HepG2 (cell line): ENCODE data around the gene NFATC2. TPM values are rescaled to one million over a fixed set of nuclear protein-coding genes. Genes with fewer than 3 reads are reported as not detected.

Experiments
- ATAC-seq: fragments of 200-7000 bp; cut with Tn5 transposase; 3 replicates; pipeline ENCODE4 v1.9.1; 2020; ENCODE audit warnings: mild to moderate bottlenecking, moderate library complexity
- BruUV-seq: library from RNA; stranded (reverse); fragments of 400-500 nt; replicated peaks from 2 replicates; lab custom pipeline; 2021; lab: Mats Ljungman, UMichigan
- CTCF ChIA-PET: fragments of 300-600 bp; formaldehyde crosslinking; extraction: SDS; loops from one replicate; lab custom pipeline; 2021; ENCODE audit warnings: low total read pairs, inconsistent platforms, low intra/inter-chr PET ratio; lab: Yijun Ruan, JAX
- POLR2A ChIA-PET: fragments of 350-600 bp; sonication (Branson Sonifier 250); formaldehyde crosslinking; loops from one replicate; lab custom pipeline; 2020; ENCODE audit warnings: antibody characterized with exemption, inconsistent platforms; lab: Yijun Ruan, JAX
- DNase-seq: peaks from one replicate; pipeline ENCODE4 v3.0.0-alpha.2; 2015; ENCODE audit warnings: low spot score
- FAIRE-seq: peaks from 3 replicates; lab custom pipeline; 2011; peaks lifted over from hg19 to GRCh38; lab: Jason Lieb, UNC
- H2AFZ ChIP-seq: one replicate; pipeline ENCODE4 v1.6.1; 2011; ENCODE audit warnings: low read length, inconsistent platforms
- H3K27ac ChIP-seq: fragments of 300-600 bp; 3 replicates; pipeline ENCODE4 v1.8.0; 2011; ENCODE audit warnings: mixed run types, mild to moderate bottlenecking, mixed read lengths, low read length, inconsistent platforms; ENCODE audit not compliant: insufficient read depth; ENCODE audit errors: extremely low read length
- H3K27me3 ChIP-seq, 2 experiments: fragments of 200-600 bp in 1 of 2; 2 replicates in 1 of 2; 3 replicates in 1 of 2; pipeline versions ENCODE4 v1.6.0 to v1.8.0; 2011; ENCODE audit warnings: low read length in 2 of 2, mild to moderate bottlenecking in 2 of 2, moderate library complexity in 2 of 2, inconsistent platforms in 1 of 2; ENCODE audit not compliant: insufficient read depth in 2 of 2, control insufficient read depth in 1 of 2
- H3K36me3 ChIP-seq, 2 experiments: fragments of 200-600 bp in 1 of 2; replicated peaks in 1 of 2; 2 replicates in 1 of 2; 3 replicates in 1 of 2; pipeline versions ENCODE4 v1.5.1 to v1.8.0; 2011; ENCODE audit warnings: low read length in 2 of 2, inconsistent platforms in 1 of 2; ENCODE audit not compliant: insufficient read depth in 2 of 2, control insufficient read depth in 1 of 2
- H3K4me1 ChIP-seq: 2 replicates; pipeline ENCODE4 v1.5.1; 2012; ENCODE audit warnings: low read length, inconsistent platforms; ENCODE audit not compliant: insufficient read depth
- H3K4me2 ChIP-seq: 2 replicates; pipeline ENCODE4 v1.6.0; 2011; ENCODE audit warnings: low read depth, low read length, inconsistent platforms
- H3K4me3 ChIP-seq, 3 experiments: fragments of 200-600 bp in 1 of 3; sonication (generic), shearing (Covaris generic) in 1 of 3; replicated peaks in 1 of 3; 2 replicates each; pipeline ENCODE4 v1.5.1; 2011 to 2016; ENCODE audit warnings: low read length in 3 of 3, inconsistent platforms in 2 of 3, low read depth in 2 of 3, mild to moderate bottlenecking in 2 of 3, control low read depth in 1 of 3, mixed read lengths in 1 of 3; ENCODE audit not compliant: insufficient read depth in 1 of 3
- H3K79me2 ChIP-seq: one replicate; pipeline ENCODE4 v1.6.1; 2011; ENCODE audit warnings: low read length, inconsistent platforms; ENCODE audit not compliant: insufficient read depth
- H3K9ac ChIP-seq: 2 replicates; pipeline ENCODE4 v1.6.0; 2011; ENCODE audit warnings: mild to moderate bottlenecking, low read depth, low read length, inconsistent platforms; ENCODE audit not compliant: insufficient read depth
- H3K9me3 ChIP-seq: 2 replicates; pipeline ENCODE4 v1.5.1; 2012; ENCODE audit warnings: mild to moderate bottlenecking, low read length
- H4K20me1 ChIP-seq: 2 replicates; pipeline ENCODE4 v1.6.0; 2011; ENCODE audit warnings: inconsistent platforms, mild to moderate bottlenecking, low read length, moderate library complexity; ENCODE audit not compliant: insufficient read depth
- CHCHD3 ChIP-seq: sonication (generic); formaldehyde crosslinking; IDR thresholded peaks from 2 replicates; pipeline ENCODE4 v1.8.0; 2022; ENCODE audit warnings: mild to moderate bottlenecking, missing genetic modification reagents, moderate library complexity
- HNF4A ChIP-seq: sonication (generic); formaldehyde crosslinking; IDR thresholded peaks from 2 replicates; pipeline ENCODE4 v1.4.0; 2020; ENCODE audit warnings: missing genetic modification reagents
- POGK ChIP-seq: sonication (generic); formaldehyde crosslinking; conservative IDR thresholded peaks from 2 replicates; pipeline ENCODE4 v1.8.0; 2022; ENCODE audit warnings: mild to moderate bottlenecking, moderate library complexity, missing genetic modification reagents
- SYNCRIP ChIP-seq: fragments of 200-400 bp; formaldehyde crosslinking; IDR thresholded peaks from 2 replicates; pipeline ENCODE4 v1.6.1; 2018; ENCODE audit warnings: mild to moderate bottlenecking, low read depth, low read length; ENCODE audit not compliant: insufficient read depth
- ZIK1 ChIP-seq: sonication (generic); formaldehyde crosslinking; IDR thresholded peaks from 2 replicates; pipeline ENCODE4 v1.5.0; 2020; ENCODE audit warnings: mild to moderate bottlenecking, low read depth, missing genetic modification reagents, borderline replicate concordance
- ZNF121 ChIP-seq: sonication (generic); formaldehyde crosslinking; IDR thresholded peaks from 2 replicates; pipeline ENCODE4 v1.5.0; 2020; ENCODE audit warnings: mild to moderate bottlenecking, missing genetic modification reagents
- ZNF687 ChIP-seq: sonication (generic); formaldehyde crosslinking; IDR thresholded peaks from 2 replicates; pipeline ENCODE4 v1.5.1; 2020; ENCODE audit warnings: mild to moderate bottlenecking, missing genetic modification reagents, moderate library complexity
- ZNF850 ChIP-seq: sonication (generic); formaldehyde crosslinking; conservative IDR thresholded peaks from 2 replicates; pipeline ENCODE4 v1.9.0; 2021; ENCODE audit warnings: mild to moderate bottlenecking, missing genetic modification reagents
- WGBS: methylation state at CpG from one replicate; pipeline ENCODE4 v1.1.6; 2017; ENCODE audit warnings: low lambda C conversion rate; 5-methylcytosine and 5-hydroxymethylcytosine counted together
- in situ Hi-C: cut with HindIII; loops from 2 replicates; pipeline ENCODE4 v1.10.0; 2017; ENCODE audit warnings: low pct_unique_long_range_greater_than_20kb; ENCODE audit not compliant: extremely low pct_ligation_motif_present
- intact Hi-C: fragments of 100-400 bp; cut with micrococcal nuclease; formaldehyde crosslinking; loops from one replicate; pipeline ENCODE4 v1.10.0; 2022; ENCODE audit not compliant: unreplicated experiment
- polyA plus RNA-seq, 8 experiments: library from polyadenylated mRNA; depleted of rRNA in 3 of 8; stranded (reverse) in 7 of 8; unstranded in 1 of 8; fragments of >200 nt; fragmentation: Illumina TruSeq in 4 of 8; extraction: Trizol in 4 of 8; gene quantifications; 2 replicates each; pipeline versions ENCODE4 v1.2.1 to v1.2.3, GENCODE V29; 2011 to 2016; ENCODE audit warnings: low read depth in 4 of 8, missing spikeins in 1 of 8, mixed read lengths in 1 of 8; ENCODE audit not compliant: insufficient read depth in 1 of 8
- total RNA-seq, 5 experiments: library from RNA; depleted of rRNA; stranded (reverse); fragments of >200 nt; fragmentation: Illumina TruSeq; extraction: Trizol; gene quantifications; 2 replicates each; pipeline ENCODE4 v1.2.3, GENCODE V29; 2016; ENCODE audit warnings: low read depth in 1 of 5

The NFATC2 gene
- total and polyA plus RNA-seq, 2 of the 13 experiments (the other 11 are each of a cell fraction or from before 2014, with no cell fraction given) = 1.9 to 3.3 TPM

GRCh38 chr20:51450984-51451383 lies 91.5 kb downstream of the NFATC2 start:
- Histone ChIP-seq H3K9ac (no peak overlapping the region), H3K4me3 (no peak overlapping the region), H3K27me3 (no peaks in the 10 kb centered on the region), H3K36me3 (peaks cover 4 to 33% of the 10 kb centered on the region in 2 experiments; a peak in 4 of 5 replicates), H2AFZ (no peak overlapping the region), H3K79me2 (no peaks in the 10 kb centered on the region), H4K20me1 (peaks cover 8% of the 10 kb centered on the region; the same call in 1 of the 2 replicates), H3K9me3 (peaks cover 7% of the 10 kb centered on the region; the same call in 1 of the 2 replicates), H3K4me1 (peaks cover 21% of the 10 kb centered on the region), H3K4me2 (no peak overlapping the region), H3K27ac (no peak overlapping the region)
- FAIRE-seq = no peak
- no peak for TF ChIP-seq SYNCRIP
- 0 out of 2 replicates have a peak, but pooled peaks have one; percentile 10 for TF ChIP-seq ZNF687 (CRISPR knock-in tag)
- 93% methylated on average over 3 of the region's 3 CpGs for WGBS
- no peak for ATAC-seq
- ChIA-PET POLR2A (no interaction called here), CTCF (no interaction called here)
- intact Hi-C loops (loop anchor here (10.0 kb wide), 1 partner anchor 66 kb away; no protein-coding TSS in a partner anchor), in situ Hi-C loops (no loop called here)
- DNase-seq = no peak
- BruUV-seq = no TSS peak

GRCh38 chr20:51450221-51450712 lies 92.3 kb downstream of the NFATC2 start:
- no peaks in the 10 kb centered on the region for H3K79me2 ChIP-seq
- no peak overlapping the region for H3K27ac ChIP-seq
- ChIA-PET CTCF (no interaction called here), POLR2A (no interaction called here)
- 85% methylated on average over 5 of the region's 5 CpGs for WGBS
- H3K4me3 ChIP-seq = no peak overlapping the region
- DNase-seq = no peak
- no peak overlapping the region for H3K9ac ChIP-seq
- H2AFZ ChIP-seq = no peak overlapping the region
- in situ Hi-C loops = no loop called here
- TF ChIP-seq ZNF850 (CRISPR knock-in tag) (no peak), ZNF121 (CRISPR knock-in tag) (peak; percentile 94), ZIK1 (CRISPR knock-in tag) (no peak), CHCHD3 (CRISPR knock-in tag) (no peak), HNF4A (0 out of 2 replicates have a peak, but pooled peaks have one; percentile 6), POGK (CRISPR knock-in tag) (no peak)
- ATAC-seq = no peak
- intact Hi-C loops = loop anchor here (10.0 kb wide), 1 partner anchor 65 kb away; no protein-coding TSS in a partner anchor
- BruUV-seq = no TSS peak
- no peaks in the 10 kb centered on the region for H3K27me3 ChIP-seq
- H3K4me2 ChIP-seq = no peak overlapping the region
- H4K20me1 ChIP-seq = peaks cover 8% of the 10 kb centered on the region; the same call in 1 of the 2 replicates
- H3K36me3 ChIP-seq = peaks cover 4 to 33% of the 10 kb centered on the region in 2 experiments; a peak in 4 of 5 replicates
- peaks cover 23% of the 10 kb centered on the region for H3K4me1 ChIP-seq
- FAIRE-seq = no peak
- H3K9me3 ChIP-seq = peaks cover 7% of the 10 kb centered on the region; the same call in 1 of the 2 replicates
